Measurements from ENCODE around the gene CISH. TPM values are rescaled to one million over a fixed set of nuclear protein-coding genes. Genes with fewer than 3 reads are reported as not detected.

Gene CISH
- total and polyA plus RNA-seq, 9 of the 15 experiments (the other 6 are each of a cell fraction or from before 2014, with no cell fraction given) = 1.7 to 47.7 (median 18.3) TPM

GRCh38 chr3:50592568-50592967 lies 19.0 kb downstream of the CISH start:
- peaks cover 44 to 48% of the 10 kb centered on the region in 2 experiments for H3K4me1 ChIP-seq (replicated peaks in 1 of 2; ENCODE audit: control insufficient read depth in 2 of 2, insufficient read depth in 2 of 2, low read length in 2 of 2)

More at GRCh38 chr3:50592568-50592967, 19.0 kb downstream of the CISH start:
- Histone ChIP-seq H3K4me2 (ENCODE audit: insufficient read depth, low read length) (no peak overlapping the region), H3K9me3 (replicated peaks; ENCODE audit: control insufficient read depth, insufficient read depth, low read depth, low read length) (no peaks in the 10 kb centered on the region), H3K4me3 (no peak overlapping the region), H4K20me1 (replicated peaks; ENCODE audit: control insufficient read depth, insufficient read depth, low read length) (no peaks in the 10 kb centered on the region), H3K27ac (ENCODE audit: extremely low read depth, low read depth, low read length) (peak overlapping the region; percentile 64; the same call in 2 of the 3 replicates), H3K79me2 (ENCODE audit: control insufficient read depth, insufficient read depth, low read length) (no peaks in the 10 kb centered on the region), H3K9me1 (ENCODE audit: control insufficient read depth, insufficient read depth, low read length) (no peaks in the 10 kb centered on the region), H3K36me3 (ENCODE audit: control insufficient read depth, insufficient read depth, low read length) (no peaks in the 10 kb centered on the region), H3K27me3 (ENCODE audit: control insufficient read depth in 2 of 2, insufficient read depth in 2 of 2, low read length in 2 of 2) (no peaks in the 10 kb centered on the region), H2AFZ (ENCODE audit: low read depth, low read length) (peak overlapping the region; percentile 39), H3K9ac (ENCODE audit: insufficient read depth in 1 of 2, low read depth in 2 of 2, low read length in 2 of 2) (peak overlapping the region; percentile 38 to 84; a peak in 3 of 4 replicates)
- no TSS peak for BruUV-seq (replicated peaks)
- FAIRE-seq = no peak
- POLR2A ChIA-PET = interaction anchor here (1.0 to 5.3 kb wide), 4 partner anchors 9 to 20 kb away, joined by 3 to 44 read pairs (median 6); no protein-coding TSS in a partner anchor
- intact Hi-C loops (cut with micrococcal nuclease) (no loop called here), in situ Hi-C loops (cut with MboI) (no loop called here)
- TF ChIP-seq CEBPG (CRISPR knock-in tag; IDR thresholded peaks at IDR 0.05) (no peak), CEBPG (tag; conservative IDR thresholded peaks at IDR 0.05 in 1 of 2, IDR thresholded peaks at IDR 0.05 in 1 of 2) (no peak), POLR2G (IDR thresholded peaks at IDR 0.05; ENCODE audit: low read depth, low read length) (peak; percentile 21; the same call in 1 of the 2 replicates), ZSCAN32 (CRISPR knock-in tag; IDR thresholded peaks at IDR 0.05) (no peak)
- TF ChIP-seq, protein P1, sequence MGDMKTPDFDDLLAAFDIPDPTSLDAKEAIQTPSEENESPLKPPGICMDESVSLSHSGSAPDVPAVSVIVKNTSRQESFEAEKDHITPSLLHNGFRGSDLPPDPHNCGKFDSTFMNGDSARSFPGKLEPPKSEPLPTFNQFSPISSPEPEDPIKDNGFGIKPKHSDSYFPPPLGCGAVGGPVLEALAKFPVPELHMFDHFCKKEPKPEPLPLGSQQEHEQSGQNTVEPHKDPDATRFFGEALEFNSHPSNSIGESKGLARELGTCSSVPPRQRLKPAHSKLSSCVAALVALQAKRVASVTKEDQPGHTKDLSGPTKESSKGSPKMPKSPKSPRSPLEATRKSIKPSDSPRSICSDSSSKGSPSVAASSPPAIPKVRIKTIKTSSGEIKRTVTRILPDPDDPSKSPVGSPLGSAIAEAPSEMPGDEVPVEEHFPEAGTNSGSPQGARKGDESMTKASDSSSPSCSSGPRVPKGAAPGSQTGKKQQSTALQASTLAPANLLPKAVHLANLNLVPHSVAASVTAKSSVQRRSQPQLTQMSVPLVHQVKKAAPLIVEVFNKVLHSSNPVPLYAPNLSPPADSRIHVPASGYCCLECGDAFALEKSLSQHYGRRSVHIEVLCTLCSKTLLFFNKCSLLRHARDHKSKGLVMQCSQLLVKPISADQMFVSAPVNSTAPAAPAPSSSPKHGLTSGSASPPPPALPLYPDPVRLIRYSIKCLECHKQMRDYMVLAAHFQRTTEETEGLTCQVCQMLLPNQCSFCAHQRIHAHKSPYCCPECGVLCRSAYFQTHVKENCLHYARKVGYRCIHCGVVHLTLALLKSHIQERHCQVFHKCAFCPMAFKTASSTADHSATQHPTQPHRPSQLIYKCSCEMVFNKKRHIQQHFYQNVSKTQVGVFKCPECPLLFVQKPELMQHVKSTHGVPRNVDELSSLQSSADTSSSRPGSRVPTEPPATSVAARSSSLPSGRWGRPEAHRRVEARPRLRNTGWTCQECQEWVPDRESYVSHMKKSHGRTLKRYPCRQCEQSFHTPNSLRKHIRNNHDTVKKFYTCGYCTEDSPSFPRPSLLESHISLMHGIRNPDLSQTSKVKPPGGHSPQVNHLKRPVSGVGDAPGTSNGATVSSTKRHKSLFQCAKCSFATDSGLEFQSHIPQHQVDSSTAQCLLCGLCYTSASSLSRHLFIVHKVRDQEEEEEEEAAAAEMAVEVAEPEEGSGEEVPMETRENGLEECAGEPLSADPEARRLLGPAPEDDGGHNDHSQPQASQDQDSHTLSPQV (IDR thresholded peaks at IDR 0.05) = peak; percentile 32; the same call in 1 of the 2 replicates
- peak in 2 of 4 experiments; percentile 32 to 34 for DNase-seq (ENCODE audit: extremely low read depth in 1 of 4, low spot score in 3 of 4)
- CTCF ChIA-PET (ENCODE audit: low intra/inter-chr PET ratio) = no interaction called here
- ATAC-seq = no peak
- WGBS (ENCODE audit: insufficient coverage, low coverage, missing lambda C conversion rate) = 53% methylated on average over 5 of the region's 5 CpGs

Measured in K562 (cell line).